Measurements from ENCODE around the gene LILRA1.
"Not testable (repeated sequence)": the region's sequence is repeated elsewhere in the genome, so short reads cannot be mapped to it uniquely, and the experiment has no call there.

Gene LILRA1

DNA sequence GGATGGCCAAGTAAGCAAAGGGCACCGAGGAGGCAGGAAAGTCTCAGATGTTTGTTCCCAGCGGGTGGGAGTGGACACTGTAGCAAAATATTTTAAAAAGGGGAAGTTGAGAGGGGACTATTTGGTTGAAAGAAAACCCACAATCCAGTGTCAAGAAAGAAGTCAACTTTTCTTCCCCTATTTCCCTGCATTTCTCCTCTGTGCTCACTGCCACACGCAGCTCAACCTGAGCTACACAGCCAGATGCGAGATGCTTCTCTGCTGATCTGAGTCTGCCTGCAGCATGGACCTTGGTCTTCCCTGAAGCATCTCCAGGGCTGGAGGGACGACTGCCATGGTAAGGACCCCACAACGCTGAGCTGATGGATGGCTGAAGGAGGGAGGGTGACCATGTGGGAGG is at the start of gene LILRA1:
TSS of gene LILRA1 (plus strand) at position 188 of the 400 bp plus-strand sequence. CDS start 613 bp downstream, outside the sequence.
- FAIRE-seq; DNase-seq (ENCODE audit: insufficient read length, low spot score): not testable (repeated sequence)

DNA sequence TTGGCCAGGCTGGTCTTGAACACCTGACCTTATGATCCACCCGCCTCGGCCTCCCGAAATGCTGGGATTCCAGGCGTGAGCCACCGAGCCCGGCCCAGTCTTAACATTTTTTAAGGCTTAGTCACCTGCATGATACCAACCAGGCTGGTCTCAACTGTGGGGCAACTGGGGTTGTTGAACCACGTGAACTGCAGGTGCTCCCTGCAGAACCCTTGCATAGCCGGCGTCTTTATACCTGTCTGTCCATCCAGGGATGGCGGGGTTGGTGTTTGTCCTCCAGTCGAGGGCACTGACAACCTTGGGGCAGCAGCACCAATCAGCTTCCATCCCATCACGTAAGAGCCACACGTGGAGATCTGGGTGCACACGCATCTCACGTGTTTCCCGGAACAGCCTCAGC is 44.6 kb upstream of the LILRA1 start:
- FAIRE-seq, result no peak
- DNase-seq (ENCODE audit: insufficient read length, low spot score), result no peak

DNA sequence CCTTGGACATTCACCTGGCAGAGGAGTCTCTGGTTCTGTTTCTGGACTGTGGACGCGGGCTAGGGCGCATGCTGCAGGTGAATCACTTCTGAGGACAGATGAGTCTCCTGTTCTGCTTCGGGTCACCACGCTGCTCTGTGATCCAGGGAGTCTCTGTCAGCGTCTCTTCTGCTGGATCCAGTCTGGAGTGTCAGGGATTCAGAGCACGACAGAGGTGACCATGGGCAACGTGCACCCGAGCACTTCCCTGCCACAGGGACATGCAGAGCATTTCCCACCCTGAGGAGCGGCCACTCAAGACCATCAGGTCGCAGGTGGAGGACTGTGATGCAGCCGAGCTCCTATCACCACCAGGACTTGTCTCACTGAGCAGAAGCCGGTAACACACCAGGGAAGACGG is 44.2 kb upstream of the LILRA1 start:
- FAIRE-seq (no peak), DNase-seq (ENCODE audit: insufficient read length, low spot score) (no peak)

DNA sequence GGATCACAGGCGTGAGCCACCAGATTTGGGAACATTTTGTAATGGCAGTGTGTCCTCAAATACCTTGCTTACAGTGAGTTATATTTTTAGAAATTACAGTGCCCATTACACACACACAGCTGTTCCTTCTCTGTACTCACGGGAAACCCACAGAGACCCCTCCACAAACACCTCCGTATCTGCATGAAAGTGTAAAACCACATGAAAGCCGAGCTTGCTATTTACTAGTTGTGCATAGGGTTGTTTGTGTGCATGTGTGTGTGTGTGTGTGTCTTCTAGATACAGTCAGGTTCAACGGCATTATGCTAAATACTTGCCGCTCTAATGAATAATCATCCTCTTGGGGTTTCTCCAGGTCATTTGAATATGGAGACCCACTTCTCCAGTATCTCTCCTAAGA is 42.1 kb upstream of the LILRA1 start:
- DNase-seq (ENCODE audit: insufficient read length, low spot score) (no peak), FAIRE-seq (no peak)

DNA sequence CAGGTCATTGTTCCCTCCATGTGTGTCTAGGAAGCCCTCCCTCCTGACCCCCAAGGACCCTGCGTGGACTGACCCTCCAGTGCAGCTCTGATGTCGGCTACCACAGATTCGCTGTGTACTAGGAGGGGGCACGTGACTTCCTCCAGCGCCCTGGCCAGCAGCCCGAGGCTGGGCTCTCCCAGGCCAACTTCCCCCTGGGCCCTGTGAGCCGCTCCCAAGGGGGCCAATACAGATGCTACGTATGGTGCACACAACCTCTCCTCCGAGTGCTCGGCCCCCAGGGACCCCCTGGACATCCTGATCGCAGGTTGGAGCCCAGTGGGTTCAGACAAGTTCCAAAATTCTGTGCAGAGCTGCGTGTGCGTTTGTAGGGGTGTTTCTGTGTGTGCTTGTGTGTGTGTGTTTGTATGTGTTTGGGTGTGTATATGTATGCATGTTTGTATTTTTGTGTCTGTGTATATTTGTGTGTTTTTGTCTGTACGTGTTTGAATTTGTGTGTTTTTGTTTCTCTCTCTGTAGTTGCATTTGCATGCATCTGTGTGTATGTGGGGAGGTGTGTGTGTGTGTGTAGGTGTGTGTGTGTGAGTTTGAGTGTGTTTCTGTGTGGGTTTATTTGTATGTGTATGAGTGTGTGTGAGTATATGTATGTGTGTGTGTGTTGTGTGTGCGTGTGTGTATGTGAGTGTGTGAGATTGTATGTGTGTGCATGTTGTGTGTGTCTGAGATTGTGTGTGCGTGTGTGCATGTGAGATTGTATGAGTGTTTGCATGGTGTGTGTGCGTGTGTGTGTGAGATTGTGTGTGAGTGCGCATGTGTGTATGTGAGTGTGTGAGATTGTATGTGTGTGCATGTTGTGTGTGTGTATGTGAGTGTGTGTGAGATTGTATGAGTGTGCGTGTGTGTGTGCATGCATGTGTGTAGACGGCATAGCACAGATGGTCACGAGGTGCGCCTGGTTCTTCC is 41.2 kb upstream of the LILRA1 start:
- FAIRE-seq (no peak), DNase-seq (ENCODE audit: insufficient read length, low spot score) (no peak)

DNA sequence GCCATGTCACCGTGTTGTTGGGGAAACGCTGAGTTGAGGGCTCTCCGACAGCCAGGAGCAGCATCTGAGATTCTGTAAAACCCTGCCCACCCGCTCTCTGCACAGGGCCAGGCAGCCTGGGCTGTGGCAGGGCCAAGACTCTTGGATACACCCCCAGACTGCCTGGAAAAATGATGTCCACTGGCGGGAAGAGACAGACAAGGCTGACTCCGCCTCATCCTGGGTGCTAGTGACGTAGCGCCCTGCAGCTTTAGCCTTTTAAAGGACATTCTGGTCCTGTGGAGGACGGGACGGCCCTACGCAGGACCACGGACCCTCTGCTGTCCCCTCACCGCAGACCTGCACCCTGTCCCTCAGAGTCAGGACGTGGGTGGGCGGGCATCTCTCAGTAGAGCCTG is 40.5 kb upstream of the LILRA1 start:
- DNase-seq (ENCODE audit: insufficient read length, low spot score) (no peak), FAIRE-seq (no peak)

DNA sequence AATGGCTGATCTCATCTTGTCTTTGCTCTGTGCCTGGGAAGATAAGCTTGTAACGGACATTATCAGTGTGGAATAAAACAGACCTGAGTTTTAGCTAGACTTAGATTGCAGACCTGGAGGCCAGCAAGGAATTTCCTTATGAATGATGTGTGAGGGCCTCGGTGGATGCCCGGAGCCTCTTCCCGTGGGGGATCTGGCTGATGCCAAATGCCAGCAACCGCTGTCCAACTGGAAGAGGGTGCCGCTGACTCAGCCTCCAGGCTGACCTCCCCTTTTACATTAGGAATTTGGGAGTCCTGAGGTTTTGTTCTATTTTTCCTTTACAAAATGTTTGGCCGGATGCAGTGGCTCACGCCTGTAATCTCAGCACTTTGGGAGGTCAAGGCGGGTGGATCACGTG is 39.4 kb upstream of the LILRA1 start:
- DNase-seq (ENCODE audit: insufficient read length, low spot score) (no peak), FAIRE-seq (no peak)

DNA sequence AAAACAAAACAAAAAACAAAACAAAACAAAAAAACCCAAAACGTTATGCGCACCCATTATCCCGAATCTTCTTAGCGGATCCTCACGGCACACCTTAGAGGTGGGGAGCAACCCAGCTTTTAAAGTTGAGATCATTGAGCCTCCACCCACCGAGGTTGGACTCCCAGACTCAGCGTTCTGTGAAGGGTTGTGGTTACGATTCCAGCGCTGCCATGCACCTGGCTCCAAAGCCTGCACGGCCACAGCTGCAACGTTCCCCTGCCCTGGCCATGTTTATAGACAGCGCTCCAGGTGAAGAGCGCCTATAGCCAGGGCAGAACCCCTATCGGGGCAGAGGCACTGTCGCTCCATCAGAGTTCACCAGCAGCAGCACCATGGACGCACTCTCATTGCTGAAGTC is 38.5 kb upstream of the LILRA1 start:
- FAIRE-seq (no peak), DNase-seq (ENCODE audit: insufficient read length, low spot score) (no peak)

DNA sequence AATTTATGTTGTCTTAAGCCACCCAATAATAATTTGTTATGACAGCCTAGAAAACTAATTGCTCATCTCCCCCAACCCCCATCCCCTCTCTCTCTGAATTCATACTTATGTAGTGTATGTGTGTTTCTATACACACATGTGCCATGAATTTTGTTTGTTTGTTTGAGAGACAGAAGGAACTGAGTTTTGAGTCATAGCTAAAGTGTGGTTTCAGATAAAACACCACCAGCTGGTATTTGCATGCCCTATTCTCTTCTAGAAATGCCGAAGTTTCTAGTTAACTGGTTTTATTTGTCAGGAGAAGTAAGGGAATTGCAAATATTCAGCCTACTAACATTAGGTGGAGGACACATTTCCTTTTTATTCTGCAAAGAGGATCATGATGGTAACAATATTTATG is 37.2 kb upstream of the LILRA1 start:
- FAIRE-seq (no peak), DNase-seq (ENCODE audit: insufficient read length, low spot score) (no peak)

DNA sequence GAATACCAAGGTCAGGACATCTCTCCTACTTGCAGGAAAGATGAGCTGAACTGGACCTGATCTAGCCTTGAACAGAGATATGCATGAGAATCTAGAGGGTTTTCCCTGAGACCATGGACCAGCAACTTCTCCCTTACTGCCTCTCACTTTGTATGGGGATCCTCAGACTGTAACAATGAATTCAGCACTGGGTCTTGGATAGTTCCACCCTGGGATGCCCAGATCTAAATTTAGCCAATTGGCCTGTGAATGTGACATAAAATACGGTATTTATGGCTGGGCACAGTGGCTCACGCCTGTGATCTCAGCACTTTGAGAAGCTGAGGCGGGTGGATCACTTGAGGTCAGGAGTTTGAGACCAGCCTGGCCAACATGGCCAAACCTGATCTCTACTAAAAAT is 35.1 kb upstream of the LILRA1 start:
- no peak for FAIRE-seq
- DNase-seq (ENCODE audit: insufficient read length, low spot score), result no peak

DNA sequence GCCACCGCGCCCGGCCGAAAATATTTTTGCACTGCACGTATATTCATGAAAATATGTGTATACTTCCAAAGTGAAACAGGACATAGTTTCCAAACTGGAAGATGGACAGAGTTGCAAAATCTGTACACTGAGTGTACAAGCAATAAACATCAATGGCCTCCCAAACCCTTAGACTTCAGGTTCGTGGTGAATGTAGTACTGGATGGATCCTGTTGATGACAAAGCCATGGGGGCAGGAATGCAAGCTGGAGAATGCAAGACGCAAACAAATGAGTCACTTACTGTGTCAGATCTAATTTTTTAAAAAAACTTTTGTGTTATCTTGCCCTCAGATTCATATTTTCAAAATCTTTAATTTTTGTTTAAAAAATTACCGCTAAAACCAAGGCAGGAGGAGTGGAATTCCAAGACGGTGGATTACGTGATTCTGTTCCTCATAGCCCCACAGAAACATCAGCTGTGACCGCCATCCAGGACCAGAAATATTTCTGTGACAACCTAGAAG is 32.5 kb upstream of the LILRA1 start:
- FAIRE-seq (no peak), DNase-seq (ENCODE audit: insufficient read length, low spot score) (no peak)

DNA sequence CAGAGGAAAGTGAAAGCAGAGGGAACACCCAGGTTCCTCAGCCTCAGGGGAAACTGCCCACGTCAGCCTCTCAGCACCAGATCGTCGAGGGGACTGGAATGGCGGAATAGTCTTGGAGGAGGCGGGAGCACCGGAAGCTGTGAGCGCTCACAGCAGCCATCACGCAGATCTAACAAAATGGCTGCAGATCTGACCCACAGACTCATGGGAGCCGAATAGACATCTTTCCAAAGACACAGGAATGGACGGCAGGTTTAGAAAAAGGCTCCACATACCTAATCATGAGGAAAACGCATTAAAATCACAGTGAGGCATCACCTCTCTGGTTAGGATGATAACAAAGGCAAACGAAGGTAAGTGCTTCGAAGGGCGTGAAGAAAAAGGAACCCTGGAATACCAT is 31.6 kb upstream of the LILRA1 start:
- FAIRE-seq (no peak), DNase-seq (ENCODE audit: insufficient read length, low spot score) (no peak)

DNA sequence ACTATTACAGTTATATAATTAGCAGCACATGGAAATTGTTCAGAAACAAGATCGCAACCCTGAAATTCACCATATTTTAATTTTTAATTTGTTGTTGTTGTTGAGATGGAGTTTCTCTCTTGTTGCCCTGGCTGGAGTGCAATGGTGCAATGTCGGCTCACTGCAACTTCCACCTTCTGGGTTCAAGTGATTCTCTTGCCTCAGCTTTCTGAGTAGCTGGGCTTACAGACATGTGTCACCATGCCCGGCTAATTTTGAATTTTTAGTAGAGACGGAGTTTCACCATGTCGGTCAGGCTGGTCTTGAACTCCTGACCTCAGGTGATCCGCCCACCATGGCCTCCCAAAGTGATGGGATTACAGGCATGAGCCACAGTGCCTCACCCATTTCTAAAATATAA is 30.2 kb upstream of the LILRA1 start:
- not testable (repeated sequence) for DNase-seq (ENCODE audit: insufficient read length, low spot score); FAIRE-seq

DNA sequence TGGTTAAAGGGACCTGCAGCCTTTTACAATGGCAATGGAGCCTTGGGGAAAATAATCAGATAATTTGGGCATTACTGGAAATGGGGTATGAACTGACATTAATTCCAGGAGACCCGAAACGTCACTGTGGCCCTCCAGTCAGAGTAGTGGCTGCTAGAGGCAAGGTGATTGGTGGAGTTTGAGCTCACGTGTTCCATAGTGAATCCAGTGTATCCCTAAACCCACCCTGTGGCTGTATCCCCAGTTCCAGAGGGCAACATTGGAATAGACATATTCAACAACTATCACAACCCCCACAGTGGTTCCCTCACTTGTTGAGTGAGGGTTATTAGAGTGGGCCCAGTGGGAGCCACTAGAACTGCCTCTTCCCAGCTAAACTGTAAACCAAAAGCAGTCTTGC is 23.1 kb upstream of the LILRA1 start:
- FAIRE-seq (no peak), DNase-seq (ENCODE audit: insufficient read length, low spot score) (no peak)

DNA sequence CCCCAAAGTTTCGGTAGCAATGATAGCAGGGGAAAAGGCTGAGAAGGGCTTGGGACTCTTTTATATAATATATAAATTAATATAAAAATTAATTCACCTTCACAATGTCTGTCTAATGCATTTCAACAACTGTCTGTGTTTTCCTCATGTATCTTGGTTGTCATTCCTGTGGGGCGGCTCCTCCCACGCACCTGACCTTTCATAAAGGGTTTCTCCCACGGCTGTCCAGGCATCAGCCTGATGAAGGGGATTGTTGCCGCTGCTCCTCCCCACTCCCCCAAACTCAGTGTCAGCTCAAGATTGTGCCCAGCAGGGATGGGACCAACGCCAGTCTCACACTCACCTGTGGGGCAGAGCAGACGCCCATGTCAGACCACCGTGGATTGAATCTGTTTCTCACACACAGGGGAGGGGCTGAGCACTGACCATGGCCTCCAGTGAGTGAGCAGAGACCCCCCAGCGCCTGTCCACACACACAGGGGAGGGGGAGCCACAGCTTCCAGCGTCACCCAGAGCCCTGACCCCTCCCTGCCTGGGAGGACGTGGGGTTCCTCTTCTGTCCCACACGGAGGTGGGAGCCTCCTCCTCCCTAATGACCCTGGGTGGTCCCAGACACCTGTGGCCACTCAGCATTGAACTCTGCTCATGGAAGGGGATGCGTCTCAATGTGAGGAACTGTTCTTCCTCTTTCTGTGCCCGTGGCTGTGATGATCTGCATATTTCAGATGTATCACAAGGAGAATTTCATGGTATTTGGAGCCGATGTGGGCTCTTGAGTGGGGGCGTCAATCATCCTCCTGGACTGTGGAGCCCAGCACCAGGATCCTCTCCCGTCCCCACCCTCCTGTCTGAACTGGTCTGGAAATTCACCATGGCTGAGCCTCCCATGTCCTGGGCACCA is 21.5 kb upstream of the LILRA1 start:
- FAIRE-seq; DNase-seq (ENCODE audit: insufficient read length, low spot score): not testable (repeated sequence)

DNA sequence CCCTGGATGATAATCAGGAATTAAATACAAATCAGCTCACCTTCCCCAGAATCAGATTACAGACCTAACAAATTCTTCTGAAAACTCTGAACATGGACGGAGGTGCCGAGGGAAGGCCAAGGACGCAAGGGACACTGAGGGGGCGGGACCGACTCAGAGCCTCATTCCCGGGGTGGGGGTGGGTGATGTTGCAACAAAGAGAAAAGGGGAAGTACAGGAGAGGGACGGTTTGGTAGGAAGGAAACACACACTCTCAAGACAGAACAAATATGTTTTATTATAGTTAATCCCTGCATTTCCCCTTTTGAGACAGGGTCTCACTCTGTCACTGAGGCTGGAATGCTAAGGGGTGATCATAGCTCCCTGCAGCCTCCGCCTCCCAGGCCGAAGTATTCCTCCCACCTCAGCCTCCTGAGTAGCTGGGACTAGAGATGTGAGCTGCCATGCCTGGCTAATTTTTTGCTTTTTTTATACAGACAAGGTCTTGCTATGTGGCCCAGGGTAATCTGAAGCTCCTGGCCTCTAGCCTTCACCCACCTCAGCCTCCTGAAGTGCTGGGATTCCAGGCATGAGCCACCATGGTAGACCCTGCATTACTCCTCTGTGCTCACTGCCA is 20.6 kb upstream of the LILRA1 start:
- FAIRE-seq (no peak), DNase-seq (ENCODE audit: insufficient read length, low spot score) (no peak)

DNA sequence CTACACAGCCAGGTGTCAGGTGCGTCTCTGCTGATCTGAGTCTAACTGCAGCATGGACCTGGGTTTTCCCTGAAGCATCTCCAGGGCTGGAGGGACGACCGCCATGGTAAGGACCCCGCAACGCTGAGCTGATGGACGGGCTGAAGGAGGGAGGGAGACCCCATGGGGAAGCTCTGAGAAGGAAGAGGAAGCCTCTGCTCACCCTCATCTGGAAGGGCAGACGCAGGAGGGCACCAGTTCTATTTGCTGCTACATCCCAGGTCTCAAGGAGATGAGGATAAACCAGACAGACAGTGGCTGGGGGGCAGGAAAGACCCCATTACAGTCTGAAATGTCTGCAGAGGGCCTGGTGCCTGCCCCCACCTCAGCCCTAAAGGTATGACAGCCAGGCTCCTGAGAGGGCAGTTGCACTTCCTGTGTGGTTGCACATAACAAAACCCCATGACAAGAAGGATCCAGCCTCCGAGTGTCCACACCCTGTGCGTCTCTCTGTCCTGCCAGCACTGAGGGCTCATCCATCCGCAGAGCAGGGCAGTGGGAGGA is 20.0 kb upstream of the LILRA1 start, which contains the start of gene LILRA2:
TSS of gene LILRA2 (plus strand) at position 461 of the 543 bp plus-strand sequence. CDS start 89 bp downstream, outside the sequence.
- DNase-seq (ENCODE audit: insufficient read length, low spot score) (no peak), FAIRE-seq (no peak)

DNA sequence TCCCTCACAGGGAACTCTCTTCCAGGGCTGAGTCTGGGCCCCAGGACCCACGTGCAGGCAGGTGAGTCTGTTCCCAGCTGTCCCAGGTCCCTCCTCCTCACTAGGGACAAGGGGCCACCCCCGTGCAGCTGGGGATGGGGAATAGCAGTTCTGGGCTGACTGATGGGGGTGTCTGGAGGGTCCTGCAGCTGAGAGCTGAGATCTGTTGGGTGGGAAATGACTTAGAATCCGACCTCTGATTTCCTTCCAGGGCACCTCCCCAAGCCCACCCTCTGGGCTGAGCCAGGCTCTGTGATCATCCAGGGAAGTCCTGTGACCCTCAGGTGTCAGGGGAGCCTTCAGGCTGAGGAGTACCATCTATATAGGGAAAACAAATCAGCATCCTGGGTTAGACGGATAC is 19.4 kb upstream of the LILRA1 start:
- FAIRE-seq (no peak), DNase-seq (ENCODE audit: insufficient read length, low spot score) (no peak)

DNA sequence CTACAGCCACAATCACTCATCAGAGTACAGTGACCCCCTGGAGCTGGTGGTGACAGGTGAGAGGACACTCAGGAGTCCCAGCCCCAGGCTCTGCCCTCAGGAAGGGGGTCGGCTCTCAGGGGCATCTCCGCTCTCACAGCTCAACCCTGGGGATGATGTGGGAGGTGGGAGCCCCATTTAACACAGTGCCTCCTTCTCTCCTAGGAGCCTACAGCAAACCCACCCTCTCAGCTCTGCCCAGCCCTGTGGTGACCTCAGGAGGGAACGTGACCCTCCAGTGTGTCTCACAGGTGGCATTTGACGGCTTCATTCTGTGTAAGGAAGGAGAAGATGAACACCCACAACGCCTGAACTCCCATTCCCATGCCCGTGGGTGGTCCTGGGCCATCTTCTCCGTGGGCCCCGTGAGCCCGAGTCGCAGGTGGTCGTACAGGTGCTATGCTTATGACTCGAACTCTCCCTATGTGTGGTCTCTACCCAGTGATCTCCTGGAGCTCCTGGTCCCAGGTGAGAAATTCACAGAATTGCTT is 18.8 kb upstream of the LILRA1 start:
- no peak for FAIRE-seq

DNA sequence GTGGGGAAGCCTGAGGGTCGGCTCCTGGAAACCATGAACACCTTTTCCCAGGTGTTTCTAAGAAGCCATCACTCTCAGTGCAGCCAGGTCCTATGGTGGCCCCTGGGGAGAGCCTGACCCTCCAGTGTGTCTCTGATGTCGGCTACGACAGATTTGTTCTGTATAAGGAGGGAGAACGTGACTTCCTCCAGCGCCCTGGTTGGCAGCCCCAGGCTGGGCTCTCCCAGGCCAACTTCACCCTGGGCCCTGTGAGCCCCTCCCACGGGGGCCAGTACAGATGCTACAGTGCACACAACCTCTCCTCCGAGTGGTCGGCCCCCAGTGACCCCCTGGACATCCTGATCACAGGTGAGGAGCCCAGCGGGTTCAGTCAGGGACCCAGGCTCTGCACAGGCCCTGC is 18.2 kb upstream of the LILRA1 start:
- FAIRE-seq; DNase-seq (ENCODE audit: insufficient read length, low spot score): not testable (repeated sequence)

More for the DNA sequence above, 18.8 kb upstream of the LILRA1 start:
- DNase-seq (ENCODE audit: insufficient read length, low spot score), result no peak
